ENCODE results near the gene WDR7. TPM values are rescaled to one million over a fixed set of nuclear protein-coding genes. Genes with fewer than 3 reads are reported as not detected.

The WDR7 gene
- total RNA-seq, 1 donor from 2014 or later: 20.4 TPM

DNA sequence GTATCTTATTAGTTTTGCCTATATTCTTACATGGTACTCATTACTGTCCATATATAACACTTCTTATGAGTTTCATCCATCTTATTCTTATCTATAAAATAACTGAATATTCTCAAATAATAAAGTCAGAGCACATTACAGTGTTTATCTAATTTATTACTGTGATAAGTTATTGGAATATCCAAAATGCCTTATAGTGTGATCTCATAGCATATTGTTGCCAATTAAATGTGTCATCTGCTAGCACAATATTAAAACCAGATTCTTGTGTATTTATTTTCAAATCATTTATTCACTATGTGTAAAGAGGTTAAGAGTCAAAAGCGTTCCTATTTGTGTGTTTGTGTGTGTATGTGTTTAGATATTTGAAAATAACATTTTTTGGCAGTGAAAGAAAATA lies 151.9 kb downstream of the WDR7 start:
- DNase-seq (ENCODE audit: low spot score): no peak

DNA sequence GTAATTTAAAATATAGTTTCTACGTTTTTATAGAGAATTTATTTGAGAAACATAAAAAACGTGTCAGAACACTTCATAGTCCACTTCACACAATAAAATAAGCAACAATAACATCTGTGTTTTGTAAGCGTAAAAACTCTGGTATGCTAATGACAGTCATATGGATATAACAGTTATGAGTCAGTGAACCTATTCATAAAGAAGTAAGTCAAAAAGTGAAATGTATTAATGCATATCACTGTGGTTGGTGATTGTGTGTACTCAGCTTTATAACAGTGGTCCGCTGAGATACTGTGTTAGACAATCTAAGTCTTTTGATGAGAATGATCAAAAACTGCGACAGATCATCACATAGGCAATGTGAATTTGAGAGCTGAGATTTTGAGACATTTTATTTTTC lies 153.2 kb downstream of the WDR7 start:
- DNase-seq (ENCODE audit: low spot score): no peak

DNA sequence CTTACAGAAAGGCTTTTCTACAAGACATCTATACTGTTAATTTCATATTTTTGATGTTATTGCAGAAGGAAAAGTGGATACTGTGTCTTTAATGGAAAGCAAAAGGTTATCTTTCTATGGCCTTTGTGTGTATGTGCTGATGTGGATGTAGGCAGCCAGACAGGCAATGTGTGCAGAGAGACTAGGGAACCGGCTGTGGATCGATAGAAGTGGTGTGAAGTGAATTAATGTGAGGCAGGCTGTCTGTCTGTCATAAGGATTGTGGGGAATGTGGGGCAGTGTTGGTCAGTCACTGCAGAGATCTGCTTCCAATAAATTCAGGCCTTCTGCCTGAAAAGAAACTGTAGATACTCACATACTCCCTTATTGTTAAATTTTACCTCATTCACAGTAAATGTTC lies 156.7 kb downstream of the WDR7 start:
- peak; percentile 16 for DNase-seq (ENCODE audit: low spot score)

DNA sequence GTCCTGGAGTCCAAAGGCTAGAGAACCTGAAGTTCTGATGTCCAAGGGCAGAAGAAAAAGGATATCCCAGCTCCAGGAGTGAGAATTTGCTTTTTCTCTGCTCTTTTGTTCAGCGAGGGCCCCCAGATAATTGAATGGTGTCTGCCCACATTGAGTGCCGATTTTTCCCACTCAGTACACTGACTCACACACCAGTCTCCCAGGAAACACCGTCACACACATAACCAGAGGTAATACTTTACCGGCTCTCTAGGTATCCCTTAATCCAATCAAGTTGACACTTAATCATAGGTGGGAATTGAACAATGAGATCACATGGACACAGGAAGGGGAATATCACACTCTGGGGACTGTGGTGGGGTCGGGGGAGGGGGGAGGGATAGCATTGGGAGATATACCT lies 161.5 kb downstream of the WDR7 start:
- DNase-seq (ENCODE audit: low spot score): no peak

DNA sequence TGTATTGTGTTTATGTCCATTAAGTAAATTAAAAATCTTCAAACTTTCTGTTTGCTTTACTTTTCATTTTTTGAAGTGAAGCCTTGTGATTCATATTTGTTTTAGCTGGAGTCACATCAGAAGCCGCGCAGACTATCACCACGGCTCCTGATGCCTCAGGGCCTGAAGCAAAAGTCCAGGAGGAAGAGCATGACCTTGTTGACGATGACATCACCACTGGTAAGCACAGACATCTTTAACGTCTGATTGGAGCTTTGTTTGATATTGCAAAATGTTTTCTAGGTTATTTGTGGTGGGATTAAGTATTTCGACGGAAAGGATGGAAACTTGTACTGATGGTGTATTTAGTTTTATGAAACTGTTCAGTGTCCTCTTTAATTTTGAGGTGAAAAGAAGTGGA lies 164.8 kb downstream of the WDR7 start:
- DNase-seq (ENCODE audit: low spot score): no peak

- DNase-seq (ENCODE audit: low spot score): no peak
These were observed 172.9 kb downstream of the WDR7 start for GRCh38 chr18:56823986-56824565.

DNA sequence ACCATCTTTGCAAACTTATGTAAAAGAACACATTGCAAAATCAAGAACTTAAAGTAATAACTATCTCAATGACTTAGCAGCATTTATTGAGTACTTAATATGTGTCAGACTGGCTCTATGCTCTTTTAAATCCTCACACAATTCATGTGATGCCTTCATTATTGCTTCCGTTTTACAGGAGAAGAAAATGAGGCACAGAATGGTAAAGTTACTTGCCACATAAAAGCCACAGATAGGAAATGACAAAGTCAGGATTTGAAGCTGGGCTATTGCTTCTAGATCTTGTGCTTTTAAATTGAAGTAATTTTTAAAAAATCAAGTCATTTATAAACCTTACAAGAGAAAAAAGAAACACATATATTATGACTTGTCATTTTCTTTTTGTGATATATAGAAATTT lies 174.2 kb downstream of the WDR7 start:
- DNase-seq (ENCODE audit: low spot score): no peak

DNA sequence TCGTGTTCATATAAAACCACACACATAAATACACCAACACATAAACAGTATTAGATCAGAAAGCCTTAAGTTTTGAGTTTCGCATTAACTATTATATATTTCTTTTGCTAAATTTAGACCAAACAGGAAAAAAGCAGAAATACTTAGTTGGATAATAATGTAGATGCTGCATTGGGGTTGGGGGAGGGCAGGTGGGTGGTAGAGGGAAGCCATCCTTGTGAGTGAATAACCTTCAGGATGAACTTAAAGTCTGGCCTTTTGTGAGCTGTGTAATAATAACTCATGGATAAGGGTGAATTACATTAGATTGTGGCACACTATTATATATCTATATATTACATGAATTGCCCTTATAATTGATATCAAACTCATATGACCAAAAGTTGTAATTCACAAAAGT lies 174.7 kb downstream of the WDR7 start:
- no peak for DNase-seq (ENCODE audit: low spot score)

DNA sequence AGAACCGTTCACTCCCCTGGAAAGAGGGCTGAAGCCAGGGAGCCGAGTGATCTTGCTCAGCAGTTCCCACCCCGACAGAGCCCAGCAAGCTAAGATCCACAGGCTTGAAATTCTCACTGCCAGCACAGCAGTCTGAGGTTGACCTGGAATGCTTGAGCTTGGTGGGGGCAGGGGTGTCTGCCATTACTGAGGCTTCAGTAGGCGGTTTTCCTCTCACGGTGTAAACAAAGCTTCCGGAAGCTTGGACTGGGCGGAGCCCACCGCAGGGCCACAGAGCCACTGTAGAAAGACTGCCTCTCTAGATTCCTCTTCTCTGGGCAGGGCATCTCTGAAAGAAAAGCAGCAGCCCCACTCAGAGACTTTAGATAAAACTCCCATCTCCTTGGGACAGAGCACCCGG lies 180.8 kb downstream of the WDR7 start:
- no peak for DNase-seq (ENCODE audit: low spot score)

- no peak for DNase-seq (ENCODE audit: low spot score)
These were observed 184.2 kb downstream of the WDR7 start for GRCh38 chr18:56835331-56835730.

DNA sequence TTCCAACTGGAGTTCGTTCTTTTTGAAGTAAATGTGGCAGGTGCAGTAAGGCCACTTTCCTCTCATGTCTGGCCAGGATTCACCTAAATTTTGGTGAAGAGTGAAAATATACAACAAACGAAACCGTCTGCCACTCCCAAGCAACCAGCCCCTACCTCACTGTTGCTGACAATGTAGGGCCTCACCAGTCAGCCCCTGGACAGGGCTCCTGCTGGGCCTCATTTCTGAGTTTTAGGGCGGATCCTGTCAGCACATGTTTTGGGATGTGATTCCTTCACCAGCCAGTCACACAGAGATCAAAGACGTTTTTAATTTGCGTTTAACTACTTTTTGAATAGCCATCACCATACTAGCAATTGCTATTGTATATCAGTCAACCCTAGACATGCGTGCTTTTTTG lies 185.0 kb downstream of the WDR7 start:
- no peak for DNase-seq (ENCODE audit: low spot score)

GRCh38 chr18:56841836-56842235 lies 190.7 kb downstream of the WDR7 start:
- no peak for DNase-seq (ENCODE audit: low spot score)

- DNase-seq (ENCODE audit: low spot score): no peak
These were observed 192.1 kb downstream of the WDR7 start for GRCh38 chr18:56843241-56843640.

DNA sequence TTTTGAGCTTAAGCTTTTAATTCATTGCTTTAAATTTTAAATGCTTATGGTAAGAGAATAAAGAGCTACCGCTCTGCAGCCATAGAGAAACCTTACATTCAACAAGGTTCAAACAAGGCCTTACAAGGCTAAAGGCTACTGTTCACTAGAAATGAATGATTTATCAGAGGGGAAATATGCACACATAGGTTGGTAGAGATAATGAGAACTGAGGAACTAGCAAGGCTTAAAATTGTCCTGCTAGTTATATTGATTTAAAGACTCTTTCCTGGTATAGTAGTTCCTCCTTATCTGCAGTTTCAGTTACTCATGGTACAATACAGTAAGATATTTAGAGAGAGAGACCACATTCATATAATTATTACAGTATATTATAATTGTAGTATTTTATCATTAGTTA lies 193.4 kb downstream of the WDR7 start:
- DNase-seq (ENCODE audit: low spot score): no peak

DNA sequence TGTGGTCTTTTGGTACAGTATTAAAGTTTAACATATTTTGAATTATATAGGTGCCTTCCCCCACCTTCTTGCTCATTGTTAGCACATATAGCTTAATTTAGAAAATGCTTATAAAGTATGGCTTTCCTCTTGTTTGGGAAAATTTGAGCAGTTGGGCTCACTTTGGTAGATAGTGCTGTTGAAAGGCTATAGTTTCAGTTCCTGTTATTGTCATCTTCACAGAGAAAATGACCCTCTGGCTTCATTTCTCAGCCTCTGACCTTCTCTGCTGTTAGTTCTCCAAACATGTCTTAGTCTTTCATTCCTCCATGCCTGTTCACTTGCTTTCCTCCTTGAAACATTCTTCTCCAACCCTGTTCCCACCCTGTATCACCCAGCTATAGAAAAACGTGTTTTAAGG lies 200.6 kb downstream of the WDR7 start:
- no peak for DNase-seq (ENCODE audit: low spot score)

- DNase-seq (ENCODE audit: low spot score): no peak
These were observed 202.8 kb downstream of the WDR7 start for GRCh38 chr18:56853961-56854360.

DNA sequence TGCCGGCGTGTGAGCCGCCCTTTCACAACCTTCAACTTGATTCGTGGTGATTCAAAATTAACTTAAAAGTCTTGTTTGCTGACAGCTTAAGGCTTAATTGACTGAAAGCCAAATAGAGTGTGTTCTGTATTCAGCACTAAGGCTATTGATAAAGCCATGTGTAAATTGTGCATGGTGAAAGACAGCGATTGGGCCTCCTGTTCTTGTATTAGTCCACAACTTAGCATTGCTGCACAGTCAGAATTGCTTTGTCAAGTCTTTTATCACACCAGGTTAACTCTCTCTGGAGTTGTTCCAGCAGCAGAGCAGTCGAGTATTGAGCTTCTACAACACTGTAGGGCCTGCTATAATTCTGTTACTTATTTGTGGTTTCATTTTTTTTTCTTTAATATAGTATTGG lies 210.1 kb downstream of the WDR7 start:
- DNase-seq (ENCODE audit: low spot score): peak; percentile 44

DNA sequence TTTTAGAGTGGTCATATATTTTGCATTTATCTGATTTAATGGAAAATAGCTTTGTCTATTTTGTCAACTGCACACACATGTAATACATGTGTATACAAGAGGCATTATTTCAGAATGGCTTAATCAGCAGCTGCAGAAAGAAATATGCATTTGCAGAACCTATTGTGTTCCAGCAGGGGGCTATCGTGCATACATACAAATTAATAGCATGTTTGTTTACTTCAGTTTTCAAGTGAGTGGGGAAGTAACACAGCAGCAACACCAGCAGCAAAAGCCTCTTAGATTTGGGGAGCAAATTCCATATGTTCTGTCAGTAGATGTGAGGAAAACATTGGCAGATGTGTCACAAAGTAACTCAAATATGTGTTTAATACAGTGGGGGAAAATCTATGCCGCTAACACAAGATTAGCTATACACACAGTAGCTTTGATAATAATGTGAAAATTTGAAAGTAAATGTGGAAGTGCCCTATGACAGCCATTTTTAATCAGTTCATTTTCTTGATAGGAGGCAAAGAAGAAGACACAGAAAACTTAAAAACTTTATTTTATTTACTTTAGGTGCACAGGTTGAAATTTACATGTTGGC lies 218.1 kb downstream of the WDR7 start:
- peak; percentile 41 for DNase-seq (ENCODE audit: low spot score)

DNA sequence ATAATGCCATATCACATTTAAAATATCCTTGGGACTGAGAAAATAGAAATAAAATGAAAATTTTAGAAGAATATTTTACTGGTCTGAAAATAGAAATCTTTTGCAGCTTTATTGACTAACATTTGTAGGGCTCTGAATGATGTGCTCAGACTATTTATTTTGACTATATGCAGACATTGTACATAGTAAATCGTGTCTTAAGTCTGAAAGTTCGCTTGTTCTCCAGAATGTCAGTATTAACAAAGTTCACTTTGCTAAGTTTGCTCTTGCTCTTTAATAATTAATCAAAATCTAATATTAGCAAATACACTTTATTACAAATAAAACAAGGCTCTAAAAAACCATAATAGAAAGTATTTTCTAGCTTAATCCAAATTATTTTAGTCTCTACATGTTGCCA lies 219.8 kb downstream of the WDR7 start:
- no peak for DNase-seq (ENCODE audit: low spot score)

GRCh38 chr18:56872140-56872539 lies 221.0 kb downstream of the WDR7 start:
- DNase-seq (ENCODE audit: low spot score): no peak

GRCh38 chr18:56873441-56874140 lies 222.4 kb downstream of the WDR7 start:
- DNase-seq (ENCODE audit: low spot score): peak; percentile 13

GRCh38 chr18:56878711-56879110 lies 227.6 kb downstream of the WDR7 start:
- DNase-seq (ENCODE audit: low spot score): no peak

GRCh38 chr18:56884511-56884910 lies 233.4 kb downstream of the WDR7 start:
- no peak for DNase-seq (ENCODE audit: low spot score)

- DNase-seq (ENCODE audit: low spot score): no peak
These were observed 237.8 kb downstream of the WDR7 start for GRCh38 chr18:56888978-56889377.
